ENCODE data around the gene ABLIM2. TPM values are rescaled to one million over a fixed set of nuclear protein-coding genes. Genes with fewer than 3 reads are reported as not detected.

The ABLIM2 gene
- total RNA-seq, 1 experiment from 2014 or later: 6.1 TPM

GRCh38 chr4:8180310-8181093 lies 21.9 kb upstream of the ABLIM2 start:
- TF ChIP-seq ZNF274 (IDR thresholded peaks at IDR 0.05; ENCODE audit: low read depth, low read length) (no peak), ELF1 (IDR thresholded peaks at IDR 0.05; ENCODE audit: borderline replicate concordance, low read depth) (no peak), MAX (IDR thresholded peaks at IDR 0.05) (0 out of 2 replicates have a peak, but pooled peaks have one; percentile 16), SP1 (IDR thresholded peaks at IDR 0.05; ENCODE audit: low read depth) (no peak)
- no peaks in the 10 kb centered on the region for H3K36me3 ChIP-seq (ENCODE audit: control insufficient read depth in 1 of 2, insufficient read depth in 2 of 2, low read length in 2 of 2)
- H3K27ac ChIP-seq (ENCODE audit: low read depth, low read length): no peak overlapping the region
- no TSS peak for BruUV-seq (replicated peaks)
- no peaks in the 10 kb centered on the region for H4K20me1 ChIP-seq (ENCODE audit: insufficient read depth)
- H3K27me3 ChIP-seq (ENCODE audit: insufficient read depth, low read length): no peaks in the 10 kb centered on the region
- no peak for ATAC-seq
- H3K79me2 ChIP-seq (ENCODE audit: insufficient read depth, low read length): no peaks in the 10 kb centered on the region
- no peak for DNase-seq (ENCODE audit: low read depth, low spot score)
- RAD21 ChIA-PET (ENCODE audit: low non-redundant PET in 1 of 2, low total read pairs in 2 of 2, uncharacterized antibody in 2 of 2, unreplicated experiment in 2 of 2): no interaction called here
- CTCF ChIA-PET: interaction anchor here (1.0 kb wide), 1 partner anchor 230 kb away, joined by 3 read pairs; no protein-coding TSS in a partner anchor
- H3K4me2 ChIP-seq (ENCODE audit: low read length): no peak overlapping the region
- no peaks in the 10 kb centered on the region for H3K9me2 ChIP-seq (ENCODE audit: insufficient read depth)
- no peak overlapping the region for H2AFZ ChIP-seq (ENCODE audit: low read depth, low read length, poor library complexity, severe bottlenecking)
- no peaks in the 10 kb centered on the region for H3K9me3 ChIP-seq (ENCODE audit: control insufficient read depth in 1 of 2, insufficient read depth in 1 of 2, low read depth in 1 of 2, low read length in 2 of 2)
- no peak overlapping the region for H3K9ac ChIP-seq (ENCODE audit: low read length)
- no peak overlapping the region for H3K4me3 ChIP-seq (replicated peaks in 1 of 2; ENCODE audit: low read depth in 1 of 2, low read length in 2 of 2)
- intact Hi-C loops (cut with micrococcal nuclease): no loop called here
- POLR2A ChIA-PET: interaction anchor here (1.3 kb wide), 1 partner anchor 14 kb away, joined by 3 read pairs; no protein-coding TSS in a partner anchor
- peaks cover 12 to 43% of the 10 kb centered on the region in 2 experiments for H3K4me1 ChIP-seq (ENCODE audit: control insufficient read depth in 1 of 2, insufficient read depth in 2 of 2, low read length in 2 of 2)

- Histone ChIP-seq H3K9me3 (ENCODE audit: control insufficient read depth in 1 of 2, insufficient read depth in 1 of 2, low read depth in 1 of 2, low read length in 2 of 2) (no peaks in the 10 kb centered on the region), H4K20me1 (ENCODE audit: insufficient read depth) (no peaks in the 10 kb centered on the region), H3K36me3 (ENCODE audit: control insufficient read depth in 1 of 2, insufficient read depth in 2 of 2, low read length in 2 of 2) (no peaks in the 10 kb centered on the region), H3K4me3 (replicated peaks in 1 of 2; ENCODE audit: low read depth in 1 of 2, low read length in 2 of 2) (no peak overlapping the region), H3K9me2 (ENCODE audit: insufficient read depth) (no peaks in the 10 kb centered on the region), H3K27ac (ENCODE audit: low read depth, low read length) (no peak overlapping the region), H3K4me2 (ENCODE audit: low read length) (no peak overlapping the region), H2AFZ (ENCODE audit: low read depth, low read length, poor library complexity, severe bottlenecking) (no peak overlapping the region), H3K79me2 (ENCODE audit: insufficient read depth, low read length) (no peaks in the 10 kb centered on the region), H3K4me1 (ENCODE audit: control insufficient read depth in 1 of 2, insufficient read depth in 2 of 2, low read length in 2 of 2) (peaks cover 12 to 43% of the 10 kb centered on the region in 2 experiments), H3K27me3 (ENCODE audit: insufficient read depth, low read length) (no peaks in the 10 kb centered on the region), H3K9ac (ENCODE audit: low read length) (no peak overlapping the region)
- intact Hi-C loops (cut with micrococcal nuclease): no loop called here
- no peak for DNase-seq (ENCODE audit: low read depth, low spot score)
- ChIA-PET POLR2A (interaction anchor here (1.3 kb wide), 1 partner anchor 14 kb away, joined by 3 read pairs; no protein-coding TSS in a partner anchor), RAD21 (ENCODE audit: low non-redundant PET in 1 of 2, low total read pairs in 2 of 2, uncharacterized antibody in 2 of 2, unreplicated experiment in 2 of 2) (interaction anchor here in 1 of 2 experiments (0.7 kb wide), 1 partner anchor 238 kb away, joined by 3 read pairs; no protein-coding TSS in a partner anchor), CTCF (interaction anchor here (1.0 to 1.3 kb wide), 2 partner anchors 12 to 231 kb away, joined by 3 to 4 read pairs; no protein-coding TSS in a partner anchor)
- BruUV-seq (replicated peaks): no TSS peak
- no peak for ATAC-seq
- TF ChIP-seq RAD21 (IDR thresholded peaks at IDR 0.05; ENCODE audit: low read depth) (no peak), ZBTB33 (IDR thresholded peaks at IDR 0.05; ENCODE audit: extremely low read depth, insufficient replicate concordance, low read length) (no peak), ELF1 (IDR thresholded peaks at IDR 0.05; ENCODE audit: borderline replicate concordance, low read depth) (no peak), SRF (IDR thresholded peaks at IDR 0.05; ENCODE audit: low read depth) (no peak), SP1 (IDR thresholded peaks at IDR 0.05; ENCODE audit: low read depth) (no peak), EZH2 (IDR thresholded peaks at IDR 0.05) (no peak), EZH2phosphoT487 (IDR thresholded peaks at IDR 0.05; ENCODE audit: borderline replicate concordance) (no peak), ATF3 (IDR thresholded peaks at IDR 0.05) (no peak), EGR1 (IDR thresholded peaks at IDR 0.05; ENCODE audit: low read depth) (no peak), ZNF274 (IDR thresholded peaks at IDR 0.05; ENCODE audit: low read depth, low read length) (no peak), YY1 (IDR thresholded peaks at IDR 0.05; ENCODE audit: extremely low read depth, insufficient replicate concordance, low read depth, low read length) (no peak), CTCF (IDR thresholded peaks at IDR 0.05 in 2 of 3, conservative IDR thresholded peaks at IDR 0.05 in 1 of 3; ENCODE audit: borderline replicate concordance in 1 of 3, insufficient read depth in 1 of 3, low read depth in 2 of 3, low read length in 2 of 3) (no peak), ZFX (IDR thresholded peaks at IDR 0.05) (no peak)
Measured at GRCh38 chr4:8179771-8180170, 21.2 kb upstream of the ABLIM2 start.
